ENCODE results near the gene ZNF670.
"Not testable (repeated sequence)": the region's sequence is repeated elsewhere in the genome, so short reads cannot be mapped to it uniquely, and the experiment has no call there.

DNA sequence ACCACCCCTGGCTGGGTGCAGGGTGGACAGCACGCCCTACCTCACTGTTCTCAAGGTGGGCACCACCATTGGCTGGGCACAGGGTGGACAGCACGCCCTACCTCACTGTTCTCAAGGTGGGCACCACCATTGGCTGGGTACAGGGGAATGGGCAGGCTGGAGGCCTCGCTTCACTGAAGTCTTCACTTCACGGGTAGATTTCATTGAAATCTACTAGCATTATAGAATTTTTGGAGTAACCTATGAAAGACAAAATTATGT, 41.7 kb upstream of the ZNF670 start:
- not testable (repeated sequence) for TF ChIP-seq EZH2 (IDR thresholded peaks at IDR 0.05; ENCODE audit: insufficient read depth, poor library complexity, severe bottlenecking); EZH2phosphoT487 (IDR thresholded peaks at IDR 0.05; ENCODE audit: insufficient read depth, low read depth)

All from GM23248 (cell line).